SKM-1 (cell line): ENCODE results near the gene IL1RAPL2.
"Not testable (repeated sequence)": the region's sequence is repeated elsewhere in the genome, so short reads cannot be mapped to it uniquely, and the experiment has no call there.

Source experiments
- DNase-seq: peaks from one replicate; lab custom pipeline; 2025; ENCODE audit not compliant: unreplicated experiment; lab: John Stamatoyannopoulos, UW

IL1RAPL2 gene

DNA sequence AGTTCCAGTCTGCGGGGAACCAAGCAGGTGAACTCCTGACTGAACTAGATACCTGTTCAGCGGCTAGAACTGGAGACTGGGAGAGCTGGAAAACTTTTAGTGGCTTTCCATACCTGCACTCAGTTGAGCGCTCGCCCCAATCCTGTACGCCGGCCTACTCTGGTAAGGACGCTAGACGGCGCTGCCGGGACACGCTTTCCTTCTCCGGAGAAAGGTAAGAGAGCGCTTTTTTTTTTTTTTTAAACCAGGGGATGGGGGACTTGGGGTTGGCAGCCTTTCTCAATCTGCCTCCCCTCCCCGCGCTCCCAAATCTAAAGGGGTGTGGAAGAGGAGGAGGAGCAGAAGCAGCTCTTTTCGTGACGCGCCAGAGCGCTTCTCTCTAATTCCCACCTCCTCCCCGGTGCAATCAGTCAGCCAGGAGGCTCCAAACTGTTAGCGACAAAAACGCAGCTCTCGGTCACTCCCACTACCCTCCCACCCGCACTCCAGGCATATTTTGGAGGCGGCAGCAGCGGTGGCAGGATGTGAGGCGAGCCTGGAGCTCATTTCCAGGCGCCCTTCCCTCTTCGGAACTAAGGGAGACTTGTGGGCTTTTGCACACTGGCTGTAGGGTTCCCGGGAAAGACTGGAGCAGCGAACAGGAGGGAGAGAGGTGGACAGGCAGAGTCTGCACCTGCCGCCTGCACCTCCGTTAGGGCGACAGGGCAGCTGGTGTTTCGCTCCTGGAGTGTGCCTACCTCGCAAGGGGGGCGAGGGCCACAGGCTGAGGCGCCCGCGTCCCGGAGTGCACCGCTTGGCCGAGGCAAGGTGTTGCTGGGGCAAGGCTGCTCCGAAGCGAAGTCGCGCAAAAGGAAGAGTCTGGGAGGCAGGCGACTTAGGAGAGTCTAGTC, at the start of gene IL1RAPL2:
Gene IL1RAPL2 (plus strand): TSS at position 409 of the 890 bp plus-strand sequence.
- DNase-seq, result no peak

DNA sequence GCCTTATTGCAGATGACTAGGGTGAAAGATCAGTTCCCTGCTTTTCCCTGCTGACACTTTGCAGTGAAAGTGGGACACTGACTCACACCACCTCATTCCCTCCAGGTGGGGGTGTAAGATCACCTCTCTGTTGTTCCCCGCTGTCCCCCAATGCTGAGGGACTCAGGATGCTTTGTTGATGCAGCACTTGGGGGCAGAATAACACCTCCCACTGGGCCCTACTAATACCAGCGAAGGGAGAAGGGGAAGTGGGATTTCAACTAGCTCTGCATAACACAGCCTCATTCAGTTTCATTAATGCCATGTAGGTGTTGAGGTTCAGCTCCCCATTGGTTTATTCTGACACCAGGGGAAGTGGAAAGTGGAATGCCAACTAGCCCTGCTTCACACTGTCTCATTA, 43.6 kb upstream of the IL1RAPL2 start:
- DNase-seq, result no peak

DNA sequence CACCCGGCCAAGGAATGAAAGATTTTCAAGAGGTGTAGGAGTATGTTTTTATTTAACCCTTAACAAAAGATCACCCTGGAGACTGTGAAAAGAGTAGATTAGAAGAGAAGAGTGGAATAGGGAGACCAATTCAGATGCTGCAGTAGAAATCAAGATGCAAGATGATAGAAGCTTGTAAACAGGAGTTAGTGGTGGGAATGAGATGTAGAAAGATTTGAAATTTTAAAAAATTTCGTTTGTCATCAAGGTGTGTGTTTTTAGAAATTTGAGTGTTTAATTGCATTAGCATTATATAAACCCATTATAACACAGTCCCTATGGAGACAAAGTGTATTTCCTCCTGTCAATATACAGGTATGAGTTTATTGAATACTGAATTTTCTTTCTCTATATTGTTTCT, 42.1 kb upstream of the IL1RAPL2 start:
- no peak for DNase-seq

DNA sequence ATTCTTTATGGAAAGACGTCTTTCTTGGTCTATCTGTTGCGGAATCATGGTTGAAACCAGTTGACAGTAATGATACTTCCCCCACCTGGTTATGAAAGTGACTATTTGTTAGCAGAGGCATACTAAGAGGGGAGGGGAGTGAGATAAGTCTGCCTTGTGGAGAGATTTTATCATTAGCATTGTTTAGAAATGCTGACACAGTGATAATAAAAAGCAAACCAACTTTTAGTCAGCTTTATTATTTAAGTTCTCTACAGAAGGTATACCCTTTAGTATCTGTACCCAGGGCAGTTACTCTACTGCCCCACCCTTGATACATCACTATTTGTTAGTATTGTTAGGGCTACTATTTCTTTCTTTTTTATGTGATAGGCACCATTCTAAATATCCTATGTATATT, 26.9 kb upstream of the IL1RAPL2 start:
- DNase-seq, result no peak

DNA sequence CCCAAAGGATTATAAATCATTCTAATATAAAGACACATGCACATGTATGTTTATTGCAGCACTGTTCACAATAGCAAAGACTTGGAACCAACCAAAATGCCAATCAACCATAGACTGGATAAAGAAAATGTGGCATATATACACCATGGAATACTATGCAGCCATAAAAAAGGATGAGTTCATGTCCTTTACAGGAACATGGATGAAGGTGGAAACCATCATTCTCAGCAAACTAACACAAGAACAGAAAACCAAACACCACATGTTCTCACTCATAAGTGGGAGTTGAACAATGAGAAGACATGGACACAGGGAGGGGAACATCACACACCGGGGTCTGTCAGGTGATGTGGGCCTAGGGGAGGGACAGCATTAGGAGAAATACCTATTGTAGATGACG, 23.6 kb upstream of the IL1RAPL2 start:
- DNase-seq, result not testable (repeated sequence)

DNA sequence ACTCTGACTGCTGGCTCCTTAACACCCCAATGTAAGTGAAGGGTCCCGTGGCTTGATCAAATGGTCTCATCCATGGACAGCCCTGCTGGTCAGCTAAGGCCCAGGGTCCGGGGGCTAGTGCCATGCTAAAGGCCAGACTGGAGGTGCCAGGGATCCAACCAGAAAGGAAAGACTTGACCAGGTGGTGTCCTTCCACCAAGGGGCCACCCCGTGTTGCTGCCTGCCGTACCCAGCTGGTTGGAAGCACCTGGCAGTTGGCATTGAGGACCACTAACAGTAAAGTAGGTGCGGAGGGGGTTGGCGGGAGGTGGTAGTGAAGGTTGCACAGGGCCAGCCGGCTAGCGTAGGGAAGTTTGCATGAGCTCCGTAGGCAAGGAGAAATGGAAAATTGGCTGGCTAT, 1.7 kb upstream of the IL1RAPL2 start:
- no peak for DNase-seq

DNA sequence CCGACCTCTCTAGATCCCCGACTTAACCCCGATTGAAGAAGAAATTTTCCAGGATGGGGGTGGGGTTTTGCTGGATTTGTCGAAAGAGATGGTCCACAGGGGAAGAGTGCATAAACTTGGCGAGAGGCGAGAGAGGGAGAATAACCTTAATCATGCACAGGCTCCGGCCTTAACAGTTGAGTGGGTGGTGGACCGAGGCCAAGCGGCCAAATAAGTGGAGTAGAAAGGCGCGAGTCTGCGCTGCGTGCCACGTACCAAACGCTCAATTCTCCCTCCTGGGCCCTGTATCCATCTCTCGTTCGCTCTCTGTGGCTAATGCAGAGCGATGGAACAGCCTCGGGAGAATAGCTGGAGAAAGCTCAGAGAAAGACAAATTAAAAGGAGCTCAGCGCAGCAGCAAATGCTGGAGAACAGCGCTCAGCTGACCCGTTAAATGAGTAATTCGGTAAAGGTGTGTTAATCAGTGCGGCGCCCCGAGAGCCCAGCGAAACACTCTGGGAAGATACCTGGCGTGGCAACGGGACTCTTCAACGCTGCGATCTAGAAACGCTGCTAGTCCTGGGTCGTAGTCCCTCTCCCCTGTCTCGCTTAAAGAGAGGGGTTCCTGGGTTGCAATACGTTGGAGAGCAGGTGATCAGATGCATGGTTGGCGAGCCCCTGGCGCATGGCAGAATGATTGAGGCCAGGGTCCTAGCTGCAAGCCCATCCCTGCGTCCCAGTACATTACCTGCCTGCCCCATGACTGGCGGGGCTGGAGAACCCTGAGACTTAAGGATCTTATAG, 887 bp upstream of the IL1RAPL2 start:
- no peak for DNase-seq

DNA sequence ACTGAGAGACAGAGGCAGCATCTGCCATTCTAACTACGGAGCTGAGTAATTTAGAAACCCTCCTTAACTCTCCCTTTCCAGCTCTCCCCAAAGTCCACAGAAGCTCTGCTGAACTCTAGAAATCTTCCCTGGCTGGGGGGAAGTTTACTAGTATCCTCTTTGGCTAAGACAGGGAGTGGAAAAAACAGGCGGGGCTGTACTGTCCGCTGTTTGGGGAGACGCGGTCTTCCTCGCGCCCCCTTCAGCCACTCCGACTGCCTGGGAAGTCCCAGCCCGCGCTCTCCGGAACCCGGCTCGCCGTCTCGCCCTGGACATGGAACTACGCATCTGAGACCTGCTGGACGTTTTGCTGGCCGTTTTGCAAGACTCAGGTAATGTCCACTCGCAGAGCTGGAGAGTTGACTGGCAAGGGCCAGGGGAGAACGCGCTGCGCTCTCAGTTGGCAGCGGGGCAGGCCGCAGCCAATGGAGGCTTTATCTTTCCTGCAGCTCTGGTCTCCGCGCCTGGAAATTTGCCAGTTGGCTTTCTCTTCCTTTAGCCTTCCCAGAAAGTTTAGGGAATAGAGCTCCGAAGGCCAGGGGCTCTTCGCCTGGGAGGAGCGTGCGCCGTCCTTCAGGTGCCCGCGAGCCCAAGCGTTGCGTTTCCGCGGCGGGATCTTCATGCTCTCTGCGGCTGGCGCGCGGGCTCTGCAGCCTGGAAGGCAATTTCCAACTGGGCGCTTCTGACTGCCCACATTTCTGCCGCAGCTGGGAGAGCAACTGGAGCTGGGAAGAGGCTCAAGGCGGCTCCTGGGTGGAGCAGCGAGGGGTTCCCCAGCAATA, 892 bp downstream of the IL1RAPL2 start:
- DNase-seq, result no peak

DNA sequence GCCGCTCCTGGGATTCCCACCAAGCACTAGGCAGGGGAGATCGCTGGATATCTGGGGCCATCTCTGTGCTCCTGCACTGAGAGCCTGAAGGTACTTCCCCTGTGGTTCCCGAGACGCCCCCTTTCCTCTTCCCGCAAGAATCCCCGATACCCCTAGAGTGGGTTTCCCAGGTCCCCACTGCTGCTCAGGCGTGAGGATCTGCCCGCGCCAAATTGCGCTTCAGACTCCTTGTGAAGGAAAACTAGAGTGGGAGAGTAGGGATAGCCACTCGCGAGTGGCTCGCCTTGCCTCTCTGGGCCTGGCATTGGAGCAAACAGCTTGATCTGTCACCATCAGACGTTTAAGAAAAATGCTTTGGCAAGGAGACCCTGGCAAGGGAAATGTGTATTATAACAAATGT, 1.5 kb downstream of the IL1RAPL2 start:
- DNase-seq, result no peak

DNA sequence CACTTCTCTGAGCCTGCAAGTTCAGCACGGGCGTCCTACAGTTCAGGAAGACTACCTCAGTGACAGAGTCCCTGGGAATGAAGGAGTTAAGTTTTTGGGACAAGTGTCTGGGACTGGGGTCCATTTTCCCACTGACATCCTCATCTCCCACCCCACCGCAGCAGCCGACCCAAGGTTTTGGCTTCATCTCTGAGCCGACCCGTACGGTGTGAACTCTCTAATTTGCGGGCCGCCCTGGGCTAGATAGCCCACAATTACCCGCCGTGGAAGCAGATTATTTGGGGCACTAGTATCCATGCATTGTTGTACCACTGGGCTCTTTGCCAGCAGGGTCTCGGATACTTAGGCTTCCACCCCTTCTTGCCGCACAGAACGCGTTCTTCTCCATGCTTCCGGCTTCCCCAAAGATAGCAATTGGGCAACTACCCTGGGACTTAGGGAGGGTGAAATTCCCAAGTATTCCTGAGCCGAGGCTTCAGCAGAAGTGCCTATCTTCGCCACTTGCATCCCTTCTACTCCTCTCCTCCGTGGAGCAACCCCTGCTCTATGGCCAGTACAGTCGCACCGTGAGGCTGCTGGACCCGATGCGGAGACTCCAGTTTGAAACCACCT, 2.4 kb downstream of the IL1RAPL2 start:
- DNase-seq, result no peak

DNA sequence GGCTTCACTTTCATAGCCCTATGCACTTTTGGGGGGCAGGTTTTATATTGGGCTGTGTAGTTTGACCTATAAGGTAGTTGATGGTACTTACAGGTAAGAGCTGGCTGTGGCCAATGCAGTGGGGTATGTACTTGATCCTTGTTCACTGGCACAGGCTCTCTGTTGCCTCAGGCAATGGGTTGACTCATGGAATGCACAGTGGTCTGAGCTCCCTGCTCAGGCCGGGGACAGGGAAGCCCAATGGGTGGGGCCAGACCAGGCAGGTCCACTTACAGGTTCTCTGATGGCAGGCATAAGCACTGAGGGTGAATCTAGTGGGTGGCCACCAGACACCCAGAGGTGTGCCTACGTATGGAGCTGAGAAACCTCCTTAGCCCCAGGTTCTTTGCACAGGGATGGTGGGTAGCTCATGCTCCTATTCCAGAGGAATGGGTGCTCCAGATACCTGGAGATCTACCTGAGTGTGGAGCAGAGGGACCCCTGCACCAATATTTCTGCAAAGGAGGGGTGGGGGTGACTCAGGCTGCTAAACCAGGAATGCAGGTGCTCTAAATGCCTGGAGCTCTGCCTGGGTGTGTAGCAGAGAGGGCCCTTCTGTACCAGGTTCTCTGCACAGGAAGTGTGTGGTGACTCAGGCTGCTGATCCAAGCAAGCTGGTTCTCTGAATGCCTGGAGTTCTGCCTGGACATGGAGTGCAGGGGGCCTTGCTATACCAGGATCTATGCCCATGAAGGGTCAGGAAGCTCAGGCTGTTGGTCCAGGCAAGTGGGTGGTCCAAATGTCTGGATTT, 52.3 kb downstream of the IL1RAPL2 start:
- DNase-seq, result no peak

DNA sequence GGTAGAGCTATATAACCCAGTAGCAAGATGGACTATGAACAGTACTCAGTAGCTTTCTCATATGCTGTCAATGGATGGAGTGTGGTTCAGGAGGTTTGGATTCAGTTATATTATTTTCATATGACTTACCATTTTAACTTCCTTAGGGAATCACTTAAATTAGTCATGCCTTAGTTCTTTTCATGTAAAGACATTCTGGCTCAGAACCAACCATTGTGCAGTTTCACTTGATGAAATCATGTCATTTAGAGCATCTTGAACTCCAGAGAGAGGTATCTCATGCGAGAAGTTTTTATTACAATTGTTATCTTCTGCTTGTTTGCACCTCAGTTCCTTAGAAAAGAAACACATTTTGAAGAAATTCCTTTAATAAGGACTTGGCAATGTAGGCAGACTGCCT, 55.8 kb downstream of the IL1RAPL2 start:
- no peak for DNase-seq

DNA sequence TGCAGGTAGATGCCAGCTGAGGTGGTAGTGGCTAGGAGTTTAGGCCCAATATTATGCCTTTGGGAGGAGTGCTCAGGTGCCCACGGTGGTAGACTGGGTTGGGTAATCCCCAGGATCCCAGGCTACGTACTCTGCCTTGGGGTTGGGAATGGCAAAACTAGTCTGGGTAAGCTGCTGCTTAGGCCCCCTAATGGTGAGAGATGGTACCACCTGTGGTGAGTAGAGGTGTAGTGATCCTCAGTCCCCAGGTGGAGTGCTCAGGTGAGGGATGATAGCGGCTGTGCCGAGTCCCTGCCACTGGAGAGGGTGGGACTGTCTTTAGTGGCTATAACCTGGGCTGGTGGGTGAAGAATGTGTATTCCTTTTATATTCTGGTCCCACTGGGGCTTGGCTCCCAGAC, 75.2 kb downstream of the IL1RAPL2 start:
- DNase-seq, result no peak

DNA sequence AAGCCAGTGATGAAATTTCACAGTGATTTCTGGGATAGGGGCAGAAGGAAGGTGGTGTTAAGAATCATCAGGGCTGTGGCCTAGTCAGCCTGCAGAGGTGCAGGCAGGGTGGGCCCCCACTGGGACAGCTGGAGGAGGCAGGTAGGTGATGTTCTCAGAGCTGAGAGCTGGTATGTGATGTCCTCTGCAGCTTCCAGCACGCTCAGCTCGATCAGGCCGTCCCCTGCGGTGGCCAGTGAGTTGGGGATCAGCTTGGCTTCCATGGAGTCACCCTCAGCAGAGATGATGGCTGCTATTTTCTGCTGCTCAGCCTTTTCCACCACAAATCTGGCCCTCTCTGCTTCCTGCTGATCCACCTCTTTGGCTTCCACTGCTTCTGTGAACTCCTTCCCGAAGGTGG, 81.1 kb downstream of the IL1RAPL2 start:
- DNase-seq, result no peak

DNA sequence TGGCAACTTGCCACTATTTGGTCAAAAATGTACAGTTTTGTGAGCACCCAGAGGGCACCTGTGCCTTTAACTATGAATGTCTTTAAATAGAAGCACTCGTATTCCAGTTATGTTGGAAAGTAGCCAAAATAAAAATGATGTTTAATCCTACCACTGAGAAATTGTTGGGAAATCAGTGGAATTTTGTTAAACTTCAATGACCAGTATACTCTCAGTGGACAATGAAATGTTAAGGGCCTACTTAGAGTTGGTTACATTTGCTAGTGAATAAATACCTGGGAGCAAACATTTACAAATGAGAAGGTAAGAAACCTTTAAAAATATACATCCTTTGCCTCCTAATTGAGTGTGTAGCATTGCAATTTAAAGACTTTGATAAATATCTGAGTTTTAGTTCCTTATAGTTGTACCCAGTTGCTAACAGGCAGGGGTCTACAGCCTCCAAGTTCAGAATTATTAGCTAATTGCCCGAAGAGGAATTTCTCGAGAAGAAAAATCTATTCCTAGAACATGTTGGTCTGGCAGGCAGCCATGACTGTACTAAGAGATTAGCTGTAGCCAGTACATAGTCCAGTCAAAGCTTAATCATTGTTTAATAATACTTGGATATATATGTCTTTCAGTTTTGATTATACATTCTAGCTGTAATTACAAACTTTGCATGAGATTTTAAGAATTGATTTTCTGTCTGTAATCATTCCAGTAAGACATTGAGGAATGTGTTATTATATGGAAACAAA, 93.2 kb downstream of the IL1RAPL2 start:
- DNase-seq, result no peak

DNA sequence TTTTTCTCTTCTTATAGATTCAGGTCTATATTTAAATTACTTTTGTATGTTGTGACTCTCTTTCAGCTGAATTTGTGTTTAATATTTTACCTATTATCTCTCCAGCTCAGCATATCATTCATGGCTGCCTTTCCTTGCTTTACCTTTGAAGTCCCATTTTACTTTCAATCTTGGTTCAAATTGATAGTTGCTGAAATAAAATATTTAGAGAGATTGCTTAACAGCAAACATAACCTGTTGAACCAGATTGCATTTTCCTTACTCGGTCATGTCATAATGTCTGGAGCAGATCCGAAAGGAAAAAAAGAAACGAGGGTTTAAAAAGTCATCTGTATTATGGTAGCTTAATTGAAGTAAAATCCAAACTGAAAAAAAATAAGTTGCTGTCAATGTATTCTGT, 94.1 kb downstream of the IL1RAPL2 start:
- no peak for DNase-seq

DNA sequence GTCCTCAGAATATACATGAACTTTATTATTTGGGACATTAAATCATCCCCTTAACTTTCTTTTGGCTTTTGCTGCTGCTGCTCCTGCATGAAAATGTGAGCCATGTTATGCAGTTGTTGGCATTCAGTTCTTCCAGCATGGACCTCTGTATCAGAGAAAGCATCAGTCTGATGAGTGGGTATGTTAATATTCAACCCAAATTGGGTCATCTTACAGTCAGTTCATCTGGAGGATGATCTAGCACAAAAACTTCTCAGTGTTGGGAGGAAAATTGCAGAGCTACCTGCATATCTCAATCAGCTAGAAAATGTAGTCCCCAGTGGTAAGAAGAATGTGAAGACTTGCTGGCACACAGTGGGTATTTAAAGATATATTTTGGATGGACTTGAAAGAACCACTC, 96.7 kb downstream of the IL1RAPL2 start:
- DNase-seq, result no peak

DNA sequence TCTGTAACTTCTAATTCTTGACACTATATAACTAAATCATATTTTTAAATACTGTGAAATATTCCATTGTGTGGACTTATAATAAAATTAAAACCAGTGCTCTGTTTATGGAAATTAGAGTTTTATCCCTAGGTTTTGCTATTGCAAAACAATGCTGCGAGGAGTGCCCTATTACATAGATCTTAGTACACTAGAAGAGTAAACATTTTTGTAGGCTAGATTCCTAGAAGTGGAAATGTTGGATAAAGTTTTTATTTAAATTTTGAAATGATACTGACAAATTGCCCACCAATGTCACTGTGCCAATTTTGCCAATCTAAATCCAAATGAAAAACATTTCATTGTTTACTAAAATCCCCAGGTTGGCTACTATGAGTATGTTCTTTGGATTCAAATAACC, 99.7 kb downstream of the IL1RAPL2 start:
- DNase-seq, result no peak

DNA sequence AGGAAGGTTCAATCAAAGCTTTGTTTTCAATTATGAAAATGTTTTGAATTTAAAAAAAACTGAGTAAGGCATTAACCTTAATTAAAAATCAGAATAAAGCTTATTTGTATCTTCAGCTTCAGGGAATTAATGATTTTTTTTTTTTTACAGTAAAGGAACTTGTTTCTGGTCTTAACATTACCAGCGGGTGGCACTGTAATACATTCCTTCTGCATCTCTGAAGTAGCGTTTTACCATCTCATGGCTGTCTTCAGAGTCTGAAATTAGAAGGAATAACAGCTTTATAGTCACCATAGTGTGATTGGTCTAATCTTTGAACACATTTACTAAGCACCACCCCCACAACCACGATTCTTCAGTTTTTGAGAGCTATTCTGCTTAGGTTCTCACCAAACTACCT, 102.6 kb downstream of the IL1RAPL2 start:
- no peak for DNase-seq

DNA sequence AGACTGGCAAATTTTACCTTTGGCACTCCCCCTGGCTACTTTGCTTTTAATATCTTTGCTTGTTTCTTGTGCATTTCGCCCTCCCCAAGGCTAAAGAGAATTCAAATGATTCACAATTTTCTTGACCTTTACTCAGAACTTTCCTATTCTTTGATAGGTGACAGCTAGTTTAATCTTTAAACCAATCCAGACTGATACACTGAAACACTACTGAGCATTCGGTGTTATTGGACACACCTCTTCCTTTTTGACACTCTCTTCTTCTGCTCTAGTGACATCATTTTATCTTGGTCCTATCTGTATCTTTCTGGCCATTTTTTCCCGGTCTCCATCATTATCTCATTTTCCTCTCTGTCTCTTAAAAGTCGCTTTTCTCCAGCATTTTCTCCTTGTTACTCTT, 103.1 kb downstream of the IL1RAPL2 start:
- DNase-seq, result no peak
